Body of pancreas (tissue), 4 donors: ENCODE measurements around the gene TNNC1.

ENCODE experiments used
- POLR2A ChIP-seq, 3 donors: fragments of 450-650 bp; IDR thresholded peaks; one replicate each; pipeline ENCODE4 v1.6.1; 2016; ENCODE audit warnings: antibody characterized with exemption in 3 of 3, mild to moderate bottlenecking in 2 of 3
- TF ChIP-seq, protein P1 (sequence below), 7 experiments: fragments of 450-650 bp in 4 of 7; fragments of 200-600 bp in 3 of 7; sonication (generic) in 3 of 7; IDR thresholded peaks; one replicate each; pipeline ENCODE4 v1.5.1; 2016 to 2019; ENCODE audit warnings: antibody characterized with exemption in 7 of 7

DNA sequence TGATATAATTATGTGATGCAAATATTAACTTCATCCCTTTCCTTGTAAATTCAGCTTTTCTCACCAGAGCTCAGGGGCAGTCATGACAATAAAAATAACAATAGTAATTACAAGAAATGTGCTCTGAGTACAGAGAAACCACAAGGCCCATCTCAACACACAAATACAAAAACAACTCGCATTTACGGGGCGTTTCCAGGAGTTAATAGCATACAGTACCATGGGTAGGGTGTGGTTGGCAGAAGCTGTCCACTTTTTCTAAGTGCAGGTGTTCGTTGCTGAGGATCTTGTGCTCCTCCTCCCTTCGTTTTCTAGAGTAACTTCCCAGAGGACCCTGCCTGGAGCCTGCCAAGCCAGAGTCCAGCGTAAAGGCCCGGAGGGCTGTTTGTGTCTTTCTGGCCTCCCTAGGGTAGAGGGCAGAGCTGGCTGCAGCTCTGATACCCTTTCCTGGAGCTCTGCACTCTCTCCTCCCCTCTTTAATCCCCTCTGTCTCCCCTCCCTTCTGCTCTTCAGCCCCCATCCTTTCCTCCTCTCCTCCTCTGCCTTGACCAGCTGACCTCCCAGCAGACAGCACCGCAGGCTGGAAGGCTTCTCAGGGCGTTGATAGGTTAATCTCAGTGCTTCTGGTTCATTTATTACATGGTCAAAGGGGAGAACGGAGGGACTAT is 20.4 kb downstream of the TNNC1 start:
- TF ChIP-seq, protein P1, sequence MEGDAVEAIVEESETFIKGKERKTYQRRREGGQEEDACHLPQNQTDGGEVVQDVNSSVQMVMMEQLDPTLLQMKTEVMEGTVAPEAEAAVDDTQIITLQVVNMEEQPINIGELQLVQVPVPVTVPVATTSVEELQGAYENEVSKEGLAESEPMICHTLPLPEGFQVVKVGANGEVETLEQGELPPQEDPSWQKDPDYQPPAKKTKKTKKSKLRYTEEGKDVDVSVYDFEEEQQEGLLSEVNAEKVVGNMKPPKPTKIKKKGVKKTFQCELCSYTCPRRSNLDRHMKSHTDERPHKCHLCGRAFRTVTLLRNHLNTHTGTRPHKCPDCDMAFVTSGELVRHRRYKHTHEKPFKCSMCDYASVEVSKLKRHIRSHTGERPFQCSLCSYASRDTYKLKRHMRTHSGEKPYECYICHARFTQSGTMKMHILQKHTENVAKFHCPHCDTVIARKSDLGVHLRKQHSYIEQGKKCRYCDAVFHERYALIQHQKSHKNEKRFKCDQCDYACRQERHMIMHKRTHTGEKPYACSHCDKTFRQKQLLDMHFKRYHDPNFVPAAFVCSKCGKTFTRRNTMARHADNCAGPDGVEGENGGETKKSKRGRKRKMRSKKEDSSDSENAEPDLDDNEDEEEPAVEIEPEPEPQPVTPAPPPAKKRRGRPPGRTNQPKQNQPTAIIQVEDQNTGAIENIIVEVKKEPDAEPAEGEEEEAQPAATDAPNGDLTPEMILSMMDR (IDR thresholded peaks at IDR 0.05), result no peak
- no peak for TF ChIP-seq POLR2A (IDR thresholded peaks at IDR 0.05)
